ENCODE data around the gene DLGAP4. TPM values are rescaled to one million over a fixed set of nuclear protein-coding genes. Genes with fewer than 3 reads are reported as not detected.

DLGAP4 gene
- polyA plus RNA-seq, 2 of the 4 experiments (the other 2 are of a cell fraction), result 11.9 to 36.7 TPM

GRCh38 chr20:36266189-36266588 is 40.0 kb upstream of the DLGAP4 start (continued):
- TF ChIP-seq HMGXB4 (CRISPR knock-in tag; IDR thresholded peaks at IDR 0.05; ENCODE audit: borderline replicate concordance), result no peak
- TF ChIP-seq HES2 (IDR thresholded peaks at IDR 0.05), result no peak

GRCh38 chr20:36267605-36268381 is 38.3 kb upstream of the DLGAP4 start:
- no peaks in the 10 kb centered on the region for H3K9me3 ChIP-seq

GRCh38 chr20:36268440-36269342 is 37.4 kb upstream of the DLGAP4 start:
- Histone ChIP-seq H3K27ac (no peak overlapping the region), H3K4me3 (no peak overlapping the region), H3K4me1 (no peaks in the 10 kb centered on the region), H3K9me3 (no peaks in the 10 kb centered on the region), H3K4me2 (no peak overlapping the region)
- FAIRE-seq (no peak), ATAC-seq (no peak), DNase-seq (ENCODE audit: low read depth in 1 of 2, low spot score in 1 of 2) (no peak)
- 57% methylated on average over 9 of the region's 10 CpGs for WGBS (ENCODE audit: missing lambda C conversion rate)
- ChIA-PET CTCF (interaction anchor here (0.5 to 7.7 kb wide), 5 partner anchors 10 to 638 kb away, joined by 3 to 108 read pairs (median 7); no protein-coding TSS in a partner anchor), POLR2A (no interaction called here)
- TF ChIP-seq ZSCAN20 (CRISPR knock-in tag; IDR thresholded peaks at IDR 0.05) (no peak), NR3C1 (IDR thresholded peaks at IDR 0.05) (no peak), TFCP2L1 (CRISPR knock-in tag; IDR thresholded peaks at IDR 0.05) (no peak), GATA3 (IDR thresholded peaks at IDR 0.05; ENCODE audit: borderline replicate concordance) (no peak), CTCF (IDR thresholded peaks at IDR 0.05) (no peak), EHMT2 (IDR thresholded peaks at IDR 0.05; ENCODE audit: low read depth) (no peak), JUNB (IDR thresholded peaks at IDR 0.05) (no peak), HEYL (CRISPR knock-in tag; IDR thresholded peaks at IDR 0.05) (no peak), BHLHE40 (IDR thresholded peaks at IDR 0.05; ENCODE audit: low read depth, low read length) (no peak), EP300 (IDR thresholded peaks at IDR 0.05) (no peak), HOXA7 (CRISPR knock-in tag; IDR thresholded peaks at IDR 0.05) (no peak), HOXB13 (CRISPR knock-in tag; IDR thresholded peaks at IDR 0.05; ENCODE audit: low read depth) (no peak), FOSB (CRISPR knock-in tag; IDR thresholded peaks at IDR 0.05) (no peak), SMC3 (IDR thresholded peaks at IDR 0.05) (no peak), HOXB5 (CRISPR knock-in tag; IDR thresholded peaks at IDR 0.05) (no peak), TP53 (CRISPR knock-in tag; IDR thresholded peaks at IDR 0.05) (no peak), RARB (CRISPR knock-in tag; IDR thresholded peaks at IDR 0.05) (no peak), POLR2A (IDR thresholded peaks at IDR 0.05; ENCODE audit: low read length) (no peak)

More at GRCh38 chr20:36267605-36268381, 38.3 kb upstream of the DLGAP4 start:
- ATAC-seq, result no peak
- Histone ChIP-seq H3K4me3 (no peak overlapping the region), H3K27ac (no peak overlapping the region), H3K4me1 (no peaks in the 10 kb centered on the region), H3K4me2 (no peak overlapping the region)
- no peak for TF ChIP-seq USF2 (IDR thresholded peaks at IDR 0.05)
- TF ChIP-seq ESRRA (IDR thresholded peaks at IDR 0.05; ENCODE audit: borderline replicate concordance, low read length), result no peak
- no peak for TF ChIP-seq SREBF2 (IDR thresholded peaks at IDR 0.05)
- TF ChIP-seq JUN (IDR thresholded peaks at IDR 0.05), result no peak
- no peak for TF ChIP-seq BHLHE40 (IDR thresholded peaks at IDR 0.05; ENCODE audit: low read depth, low read length)
- CTCF ChIA-PET, result interaction anchor here (0.5 to 4.5 kb wide), 5 partner anchors 11 to 639 kb away, joined by 3 to 20 read pairs (median 3); no protein-coding TSS in a partner anchor
- DNase-seq (ENCODE audit: low read depth in 1 of 2, low spot score in 1 of 2), result no peak
- 80% methylated on average over 20 of the region's 24 CpGs for WGBS (ENCODE audit: missing lambda C conversion rate)
- no peak for FAIRE-seq
- POLR2A ChIA-PET, result no interaction called here
